Stimulated activated CD4-positive, alpha-beta T cell treated with anti-CD3 and anti-CD28 coated beads, Interleukin-1b, Interleukin-23, amount 100 ng/mL, for 48 hours (primary cell): Measurements from ENCODE around the gene FEM1B.
"Not testable (repeated sequence)": the region's sequence is repeated elsewhere in the genome, so short reads cannot be mapped to it uniquely, and the experiment has no call there.

Source experiments
- DNase-seq: peaks from one replicate; pipeline ENCODE4 v3.0.0-alpha.2; 2020

The FEM1B gene

DNA sequence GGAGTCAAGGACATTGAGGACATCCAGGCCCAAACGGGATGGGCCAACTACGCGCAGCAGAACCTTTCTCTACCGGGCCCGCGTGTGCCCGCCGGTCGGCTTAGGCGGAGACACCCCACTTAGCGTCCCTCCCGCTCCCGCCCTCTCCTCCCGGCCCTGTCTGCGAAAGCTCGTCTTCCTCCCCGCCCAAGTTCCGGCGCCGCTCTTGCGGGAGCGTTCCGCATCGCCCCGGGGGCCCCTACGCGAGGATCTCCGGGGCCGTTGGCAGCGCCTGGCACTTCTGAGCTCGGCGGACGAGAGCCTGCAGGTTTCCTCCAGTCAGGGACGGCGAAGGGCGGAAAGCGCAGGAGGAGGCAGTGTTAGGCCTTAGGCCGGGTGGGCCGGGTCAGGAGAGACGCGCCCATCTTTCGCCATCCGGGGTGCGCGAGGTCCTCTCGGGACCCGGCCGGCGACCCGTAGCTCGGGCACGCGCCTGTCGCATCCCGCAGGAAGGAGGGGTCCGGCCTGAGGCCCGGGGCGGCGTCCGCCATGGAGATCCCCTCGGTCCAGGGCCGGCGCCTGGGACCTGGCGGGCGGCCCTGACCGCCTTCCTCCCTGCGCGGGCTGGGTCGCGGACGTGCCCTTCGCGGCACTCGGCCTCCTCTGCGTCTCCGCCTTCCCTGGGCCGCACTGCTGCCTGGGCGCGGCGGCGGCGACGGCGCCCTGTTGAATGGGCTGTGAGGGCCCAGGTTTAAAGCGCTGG, at the start of gene FEM1B:
Gene FEM1B (plus strand): TSS at position 143 of the 742 bp plus-strand sequence. CDS start 673 bp downstream, outside the sequence.
- DNase-seq: peak; percentile 89

DNA sequence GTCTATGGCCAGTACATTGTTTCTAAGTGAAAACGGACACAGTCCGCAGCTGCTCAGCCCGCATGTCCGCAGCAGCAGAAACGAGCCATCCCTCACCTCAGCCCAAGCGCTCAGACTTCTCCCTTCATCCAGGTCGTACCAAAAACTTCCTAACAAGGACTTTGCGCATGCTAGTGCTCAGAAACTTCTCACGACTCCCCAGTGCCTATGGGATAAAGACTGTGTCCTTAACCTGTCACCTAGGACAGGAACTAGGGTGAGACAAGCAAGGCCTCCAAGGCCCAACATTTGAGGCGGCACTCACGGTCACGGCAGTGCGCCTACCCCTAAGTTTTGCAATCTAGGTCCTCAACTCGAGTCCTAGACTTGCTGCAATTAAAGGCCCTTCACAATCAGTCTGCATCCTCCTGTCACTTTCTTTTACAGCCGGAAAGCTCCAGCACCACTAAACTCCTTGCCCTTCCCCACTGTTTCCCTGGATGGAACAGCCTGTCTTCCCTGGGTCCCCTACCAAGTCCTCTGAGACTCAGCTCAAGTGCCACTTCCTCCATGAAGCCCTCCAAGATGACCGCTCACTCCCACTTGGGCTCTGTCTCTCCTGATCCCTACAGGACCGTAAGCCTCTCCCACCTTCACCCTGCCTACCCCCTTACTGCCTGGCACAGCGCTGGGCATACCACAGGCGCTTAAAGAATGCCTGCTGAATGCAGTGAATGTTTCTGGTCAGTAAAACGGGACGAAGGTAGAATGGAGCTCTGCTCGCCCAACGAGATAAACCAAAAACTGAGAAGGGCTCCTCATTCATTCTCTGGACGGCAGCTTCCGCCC, 49.2 kb upstream of the FEM1B start:
- DNase-seq: no peak

DNA sequence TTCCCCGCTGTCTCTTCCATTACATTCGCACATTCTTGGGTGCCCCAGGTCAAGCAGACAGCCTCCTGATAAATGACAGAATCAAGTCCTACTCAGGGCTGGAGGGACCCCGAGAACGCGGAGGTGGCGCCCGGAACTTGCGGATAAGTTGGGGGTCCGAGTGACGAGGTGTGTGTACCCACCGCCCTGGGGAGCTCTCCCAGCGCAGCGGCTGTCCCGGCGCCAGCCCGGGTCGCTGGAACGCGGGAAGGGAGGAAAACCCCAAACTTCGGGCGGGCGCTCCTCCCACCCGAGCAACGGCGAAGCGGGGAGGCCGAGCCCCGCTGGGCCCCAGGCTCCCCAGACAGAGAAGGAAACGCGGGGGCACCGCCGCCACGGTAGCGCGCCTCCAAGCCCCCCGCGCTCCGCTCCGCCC, 48.6 kb upstream of the FEM1B start:
- DNase-seq: peak; percentile 19

DNA sequence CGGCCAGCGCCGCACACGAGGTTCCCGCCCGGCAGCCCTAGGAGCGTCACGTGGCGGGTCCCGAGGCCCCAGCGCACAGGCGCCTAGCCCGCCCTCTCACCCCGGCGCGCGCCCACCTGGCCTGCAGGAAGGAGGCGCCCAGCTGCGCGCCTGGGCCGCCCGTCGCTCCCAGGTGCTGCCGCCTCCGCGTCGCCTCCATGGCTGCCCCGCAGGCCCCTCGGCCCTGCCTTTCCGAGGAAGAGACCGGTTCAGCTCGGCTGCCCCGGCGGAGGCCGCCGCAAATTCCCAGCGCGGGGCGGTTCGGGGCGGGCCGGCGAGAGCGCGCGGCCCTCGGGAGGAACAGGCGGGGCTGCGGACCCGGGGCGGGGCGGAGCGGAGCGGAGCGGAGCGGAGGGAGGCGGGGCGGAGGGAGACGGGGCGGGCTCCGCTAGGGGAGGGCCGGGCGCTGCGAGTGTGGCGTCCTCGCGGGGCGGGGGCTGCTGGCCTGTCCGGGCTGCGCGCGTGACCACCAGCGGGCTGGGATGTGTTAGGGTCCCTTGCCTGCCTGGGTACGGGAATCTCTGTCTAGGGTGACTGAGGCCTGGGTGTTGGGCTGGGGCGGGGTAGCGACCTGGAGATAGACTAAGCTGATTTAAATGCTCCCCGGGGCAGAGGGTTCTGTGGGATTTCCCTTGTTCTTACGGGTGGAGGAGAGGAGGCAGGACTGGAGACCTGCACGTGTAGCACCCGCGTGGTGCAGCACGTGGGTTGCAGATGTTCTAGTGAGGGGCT, 48.0 kb upstream of the FEM1B start, which contains the start of gene CLN6:
Gene CLN6 (minus strand): TSS at position 343 of the 771 bp plus-strand sequence. CDS start 144 bp downstream, at position 199.
- DNase-seq: peak; percentile 79

DNA sequence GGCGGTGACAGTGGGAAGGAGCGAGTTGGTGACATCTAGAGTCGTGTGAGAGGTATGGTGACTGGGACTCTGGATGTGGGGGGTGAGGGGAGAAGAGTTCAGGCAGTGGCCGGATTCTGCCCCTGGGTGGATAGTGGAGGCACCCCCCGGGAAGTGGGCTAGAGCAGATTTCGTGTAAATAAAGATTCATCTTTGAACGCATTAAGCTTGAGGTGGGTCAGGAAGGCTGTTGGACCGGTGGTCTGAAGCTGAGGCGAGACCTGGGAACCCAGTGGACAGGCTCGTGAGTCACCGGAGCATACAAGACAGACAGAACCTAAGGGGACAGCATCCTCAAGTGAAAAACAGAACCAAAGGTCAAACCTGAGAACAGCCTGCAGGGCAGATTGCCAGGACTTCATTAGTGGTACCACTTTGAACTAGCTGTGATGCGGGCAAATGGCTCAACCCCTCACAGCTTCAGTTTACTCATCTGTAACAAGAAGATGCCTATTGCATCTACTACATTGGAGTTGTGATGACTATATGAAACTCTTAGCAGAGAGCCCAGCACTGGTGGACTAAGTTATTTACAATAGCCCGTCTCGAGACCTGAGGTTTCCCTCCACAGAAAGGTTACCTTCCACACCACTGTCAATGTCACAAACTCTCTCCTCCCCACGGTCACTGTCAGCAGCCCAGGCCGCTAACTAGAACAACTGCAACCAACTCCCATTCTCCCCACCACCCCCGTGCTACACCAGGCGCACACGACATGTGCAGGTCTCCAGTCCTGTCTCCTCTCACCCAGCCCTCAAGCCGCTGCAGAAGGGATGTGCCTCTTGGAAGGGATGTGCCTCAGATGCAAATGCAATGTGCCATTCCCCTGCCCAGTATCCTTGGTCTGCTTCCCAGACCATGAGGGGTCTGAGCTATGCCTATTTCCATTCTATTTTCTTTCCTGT, 47.1 kb upstream of the FEM1B start:
- DNase-seq: peak; percentile 20

DNA sequence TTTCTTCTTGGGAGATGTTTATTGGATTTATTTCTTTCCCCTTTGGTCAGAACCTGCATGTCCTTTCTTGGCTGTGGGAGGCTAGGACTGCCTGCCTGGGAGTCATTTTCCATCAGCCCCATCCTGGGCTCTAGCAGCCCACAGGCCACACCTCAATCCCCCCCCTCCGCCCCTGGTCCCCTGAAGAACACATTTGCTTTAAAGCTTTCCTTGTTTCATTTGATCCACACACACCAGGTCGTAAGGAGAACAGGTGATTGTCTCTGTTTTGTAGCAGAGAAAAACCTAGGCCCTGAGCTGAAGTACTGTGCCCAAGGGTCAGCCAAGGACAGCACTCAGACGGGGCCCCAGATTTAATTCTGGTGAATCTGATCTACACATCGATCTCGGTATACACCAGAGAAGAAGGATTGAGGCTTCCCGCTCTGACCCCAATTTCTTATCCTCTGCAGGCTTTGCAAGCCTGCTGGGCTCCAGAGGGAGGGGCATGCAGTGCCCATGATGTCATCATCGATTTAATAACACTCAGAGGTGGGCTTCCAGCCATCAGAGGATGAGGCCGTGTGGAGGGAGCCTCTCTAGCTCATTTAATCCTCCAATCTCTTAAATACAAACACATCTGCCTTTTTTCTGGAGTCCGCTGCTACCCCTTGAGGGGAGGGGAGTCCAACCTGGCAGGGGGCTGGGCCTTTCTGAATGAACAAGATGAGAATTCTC, 46.3 kb upstream of the FEM1B start:
- DNase-seq: no peak

DNA sequence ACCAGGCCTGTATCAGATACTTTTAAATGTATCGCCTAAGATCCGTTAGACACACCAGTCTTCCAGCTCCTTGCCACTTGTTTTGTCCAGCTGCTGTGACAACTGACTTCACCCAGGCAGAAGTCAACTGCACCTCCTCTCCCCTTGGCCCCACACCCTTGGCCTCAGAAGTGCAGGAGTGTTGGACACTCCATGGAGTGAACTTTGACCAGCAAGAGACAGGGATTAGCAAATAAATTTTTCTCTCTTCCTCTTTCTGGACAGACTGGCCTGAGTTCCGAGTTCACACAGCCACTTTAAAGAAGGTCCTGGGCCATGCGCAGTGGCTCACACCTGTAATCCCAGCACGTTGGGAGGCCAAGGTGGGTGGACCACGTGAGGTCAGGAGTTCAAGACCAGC, 45.1 kb upstream of the FEM1B start:
- no peak for DNase-seq

DNA sequence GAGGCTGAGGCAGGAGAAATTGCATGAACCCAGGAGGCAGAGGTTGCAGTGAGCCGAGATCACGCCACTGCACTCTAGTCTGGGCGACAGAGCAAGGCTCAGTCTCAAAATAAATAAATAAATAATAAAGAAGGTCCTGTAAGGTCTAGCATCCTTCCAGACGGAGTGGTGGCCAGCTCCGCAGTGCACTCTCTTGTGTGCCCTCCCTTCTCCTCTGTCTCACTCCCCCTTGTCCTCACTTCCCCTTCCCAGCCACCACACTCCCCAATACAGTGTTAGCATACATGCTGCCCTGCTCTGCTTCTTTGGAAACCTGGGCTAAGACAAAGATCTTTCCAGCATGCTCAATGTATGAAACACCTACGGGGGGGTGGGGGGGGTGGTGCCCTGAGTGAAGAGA, 44.6 kb upstream of the FEM1B start:
- DNase-seq: no peak

DNA sequence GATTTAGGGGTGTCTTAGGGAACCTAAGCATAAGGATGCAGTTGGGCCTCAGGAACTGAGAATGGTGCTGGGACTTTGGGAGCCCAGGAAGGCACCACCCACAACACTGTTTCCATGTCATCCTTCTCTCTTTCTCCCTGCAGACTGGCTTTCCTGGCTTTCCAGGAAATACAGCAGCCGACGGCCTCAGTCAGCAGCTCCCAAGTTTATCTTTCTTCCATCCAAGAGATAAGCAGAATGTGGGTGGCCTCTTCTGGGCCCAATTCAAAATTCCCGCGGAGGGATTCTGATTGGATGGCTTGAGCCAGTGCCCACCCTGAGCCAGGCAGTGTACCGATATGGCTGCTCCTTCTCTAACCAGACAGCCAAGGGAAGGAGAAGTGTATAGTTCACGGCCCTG, 43.5 kb upstream of the FEM1B start:
- no peak for DNase-seq

DNA sequence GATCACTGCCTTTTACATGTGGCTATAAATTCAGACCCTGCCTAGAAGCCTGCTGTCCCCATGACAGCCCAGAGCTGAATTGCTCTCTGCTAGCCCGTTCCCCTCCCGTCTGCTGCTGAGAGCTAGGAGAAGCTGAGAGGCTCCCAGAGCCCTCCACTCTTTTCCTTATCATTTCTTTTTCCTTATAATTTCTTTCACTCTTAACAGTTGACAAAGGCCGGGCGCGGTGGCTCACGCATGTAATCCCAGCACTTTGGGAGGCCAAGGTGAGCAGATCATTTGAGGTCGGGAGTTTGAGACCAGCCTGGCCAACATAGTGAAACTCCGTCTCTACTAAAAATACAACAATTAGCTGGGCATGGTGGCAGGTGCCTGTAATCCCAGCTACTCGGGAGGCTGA, 43.0 kb upstream of the FEM1B start:
- not testable (repeated sequence) for DNase-seq

DNA sequence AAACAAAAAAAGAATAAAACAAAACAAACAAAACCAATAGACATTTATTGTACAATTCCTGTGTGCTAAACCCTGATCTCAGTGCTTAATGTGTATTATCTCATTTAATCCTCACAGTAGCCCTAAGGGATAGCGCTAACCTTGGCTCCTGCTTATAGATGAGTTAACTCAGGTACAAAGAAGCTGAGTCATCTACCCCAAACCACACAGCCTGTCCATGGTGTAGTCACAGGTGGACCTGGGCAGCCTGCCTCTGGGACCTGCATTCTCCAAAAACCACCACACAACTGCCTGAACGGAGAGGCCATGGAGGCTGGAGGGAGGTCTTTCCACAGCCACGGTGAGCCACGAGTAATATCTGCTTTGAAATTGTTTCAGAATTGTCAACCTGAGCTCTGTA, 42.5 kb upstream of the FEM1B start:
- DNase-seq: no peak

DNA sequence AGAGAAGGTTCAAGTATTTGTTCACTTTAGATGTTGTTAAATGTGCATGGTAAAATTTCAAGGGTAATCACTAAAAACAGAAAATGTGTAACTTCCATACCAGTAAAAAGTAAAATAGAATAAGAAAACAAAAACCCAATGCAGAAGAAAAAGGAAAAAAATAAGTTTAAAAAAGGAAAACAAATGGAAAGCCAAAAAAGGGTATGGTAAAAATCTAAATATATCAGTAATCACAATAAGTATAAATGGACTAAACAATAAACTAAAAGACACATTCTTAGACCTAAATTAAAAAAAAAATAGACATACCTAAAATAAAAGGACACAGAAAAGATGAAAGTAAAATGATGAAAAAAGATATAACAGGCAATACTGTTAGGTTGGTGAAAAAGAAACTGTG, 38.5 kb upstream of the FEM1B start:
- DNase-seq: no peak

DNA sequence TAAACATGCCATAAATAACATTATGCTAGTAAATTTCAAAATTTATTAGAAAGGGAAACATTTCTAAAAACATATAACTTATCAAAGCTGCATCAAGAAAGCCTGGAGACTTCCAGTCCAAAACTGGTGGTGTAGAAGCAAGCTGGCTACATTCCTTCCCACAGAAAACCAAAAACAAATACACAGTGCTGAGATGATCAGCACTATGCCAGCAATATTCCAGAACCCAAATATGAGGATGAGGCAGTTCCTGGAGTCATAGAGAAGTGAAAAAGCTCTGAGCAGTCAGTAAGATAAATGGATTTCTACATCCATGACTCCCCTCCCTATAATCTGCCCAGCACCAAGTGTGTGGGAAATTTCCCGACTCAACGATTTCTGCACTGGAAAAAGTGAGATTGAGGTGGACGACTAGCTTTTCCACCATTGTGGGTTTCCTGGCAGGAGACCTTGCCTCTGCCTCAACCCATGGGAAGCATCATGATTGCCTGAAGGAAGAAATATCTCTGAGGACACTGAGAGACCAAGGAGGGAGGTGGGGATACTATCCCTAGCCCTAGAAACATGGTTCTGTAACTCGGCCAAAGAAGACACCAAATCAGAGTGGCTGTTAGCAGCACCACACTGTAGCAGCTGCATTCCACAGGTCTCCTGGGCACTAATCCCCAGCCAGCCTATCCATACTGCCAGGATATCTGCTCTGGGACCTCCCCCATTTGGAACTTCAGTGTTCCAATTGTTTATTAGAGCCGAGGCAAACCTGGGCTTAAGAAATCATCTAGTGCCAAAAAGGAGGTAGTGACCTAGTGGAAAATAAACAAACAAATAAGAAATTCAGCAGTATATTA, 36.2 kb upstream of the FEM1B start:
- DNase-seq: no peak

DNA sequence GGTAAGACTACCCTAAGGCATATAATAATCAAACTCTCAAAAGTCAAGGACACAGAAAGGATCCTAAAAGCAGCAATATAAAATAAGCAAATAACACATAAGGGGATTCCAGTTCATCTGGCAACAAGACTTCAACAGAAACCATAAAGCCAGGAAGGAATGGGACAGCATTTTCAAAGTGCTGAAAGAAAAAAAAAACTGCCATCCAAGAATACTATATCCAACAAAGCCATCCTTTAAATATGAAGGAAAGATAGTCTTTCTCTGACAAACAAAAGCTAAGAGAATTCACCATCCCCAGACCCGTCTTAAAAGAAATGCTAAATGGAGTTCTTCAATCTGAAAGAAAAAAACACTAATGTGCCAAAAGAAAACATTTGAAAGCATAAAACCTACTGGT, 33.3 kb upstream of the FEM1B start:
- DNase-seq: no peak

DNA sequence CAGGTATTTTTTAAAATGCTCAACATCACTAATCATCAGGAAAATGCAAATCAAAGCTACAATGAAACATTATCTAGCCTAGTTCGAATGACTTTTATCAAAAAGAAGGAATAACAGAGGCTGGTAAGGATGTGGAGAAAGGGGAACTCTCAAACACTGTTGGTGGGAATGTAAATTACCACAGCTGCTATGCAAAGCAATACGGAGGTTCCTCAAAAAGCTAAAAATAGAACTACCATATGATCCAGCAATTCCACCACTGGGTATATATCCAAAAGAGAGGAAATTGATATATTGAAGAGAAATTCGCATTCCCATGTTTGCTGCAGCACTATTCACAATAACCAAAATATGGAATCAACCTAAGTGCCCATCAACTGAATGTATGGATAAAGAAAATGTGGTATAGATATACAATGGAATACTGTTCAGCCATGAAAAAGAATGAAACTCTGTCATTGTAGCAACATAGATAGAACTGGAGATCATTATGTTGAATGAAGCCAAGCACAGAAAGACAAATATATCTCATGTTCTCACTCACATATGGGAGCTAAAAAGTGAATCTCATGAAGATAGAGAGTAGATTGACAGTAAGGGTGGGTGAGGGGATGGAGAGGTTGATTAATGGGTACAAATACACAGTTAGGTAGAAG, 28.4 kb upstream of the FEM1B start:
- DNase-seq: no peak

DNA sequence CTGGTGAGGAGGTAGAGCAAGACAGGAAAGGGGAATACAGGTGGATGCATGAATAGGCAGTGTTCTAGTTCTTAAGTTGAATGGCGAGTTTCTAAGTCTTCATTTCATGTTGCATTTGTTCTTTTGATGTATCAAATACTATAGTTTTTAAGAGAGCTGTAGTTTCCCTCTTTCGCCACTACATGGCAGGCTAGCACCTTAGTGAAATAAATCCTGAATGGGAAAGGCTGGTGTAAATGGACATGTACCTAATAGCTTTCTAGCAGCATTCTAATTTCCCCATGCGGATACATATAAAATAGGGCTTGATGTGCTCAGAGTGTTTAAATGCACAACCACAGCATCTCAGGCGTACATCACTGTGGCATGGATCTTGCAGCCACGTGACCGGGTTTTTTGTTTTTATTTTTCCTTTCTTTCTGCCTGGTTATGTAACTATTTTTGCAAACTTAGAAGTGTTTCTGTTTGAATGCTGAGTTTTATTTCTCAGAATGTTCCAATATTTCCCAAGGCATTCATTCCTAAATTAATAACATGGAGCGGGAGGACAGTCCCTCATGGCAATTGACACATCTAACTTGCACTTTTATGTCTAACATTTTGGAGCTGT, 24.5 kb upstream of the FEM1B start:
- DNase-seq: peak; percentile 21

DNA sequence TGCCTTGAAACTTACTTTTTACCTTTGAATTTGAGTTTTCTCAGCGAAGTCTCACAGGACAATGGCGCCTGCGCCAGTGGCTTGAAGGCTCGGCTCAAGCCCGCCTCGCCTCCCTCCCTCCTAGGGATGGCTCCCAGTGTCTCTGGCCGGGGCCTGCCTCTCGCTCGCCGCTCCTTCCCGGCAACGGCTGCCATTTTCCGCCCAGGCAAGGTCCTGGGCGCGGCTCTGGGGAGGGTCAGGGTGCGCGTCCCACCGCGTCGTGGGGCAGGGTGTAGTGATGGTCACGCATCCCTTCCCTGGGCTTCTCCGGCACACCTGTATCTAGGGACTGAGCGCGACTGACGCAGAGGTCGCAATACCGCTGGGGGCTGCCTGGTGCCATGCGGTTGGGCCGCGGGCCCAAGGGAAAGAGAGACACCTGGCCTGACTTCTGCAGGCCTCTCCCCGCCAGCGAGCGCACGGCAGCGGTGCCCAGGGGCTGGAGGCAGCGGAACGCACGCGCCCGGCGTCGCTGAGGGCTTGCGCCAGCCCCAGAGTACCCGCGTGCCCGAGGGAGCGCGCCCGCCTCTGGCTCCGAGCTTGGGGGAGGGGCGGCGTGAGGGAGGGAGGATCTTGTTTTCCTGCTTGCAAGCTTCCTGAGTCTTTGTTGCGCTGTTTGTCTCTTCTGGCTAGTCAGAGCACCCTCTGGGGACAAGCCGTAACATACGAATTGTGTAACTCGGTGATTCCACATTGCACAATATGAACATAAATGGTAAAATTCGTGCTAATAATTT, 20.7 kb upstream of the FEM1B start:
- peak; percentile 62 for DNase-seq

DNA sequence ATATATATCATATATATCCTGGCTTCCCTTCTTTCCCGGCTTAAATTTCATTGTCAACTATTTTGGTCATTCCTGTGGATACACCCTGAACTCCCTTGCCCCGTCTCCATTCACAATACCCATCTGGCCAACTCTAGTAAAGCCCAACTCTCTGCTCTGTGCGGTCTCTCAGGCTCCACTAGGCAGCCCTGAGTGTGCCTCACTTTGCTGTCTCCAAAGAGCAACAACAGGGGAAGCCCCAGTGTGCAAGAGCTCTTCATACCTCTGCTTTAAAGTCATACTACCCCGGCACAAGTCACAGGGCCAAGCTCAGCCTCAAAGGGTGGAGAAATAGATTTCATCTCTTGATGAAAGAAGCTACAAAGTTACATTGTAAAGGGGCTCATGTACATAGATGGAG, 18.9 kb upstream of the FEM1B start:
- DNase-seq: peak; percentile 36

DNA sequence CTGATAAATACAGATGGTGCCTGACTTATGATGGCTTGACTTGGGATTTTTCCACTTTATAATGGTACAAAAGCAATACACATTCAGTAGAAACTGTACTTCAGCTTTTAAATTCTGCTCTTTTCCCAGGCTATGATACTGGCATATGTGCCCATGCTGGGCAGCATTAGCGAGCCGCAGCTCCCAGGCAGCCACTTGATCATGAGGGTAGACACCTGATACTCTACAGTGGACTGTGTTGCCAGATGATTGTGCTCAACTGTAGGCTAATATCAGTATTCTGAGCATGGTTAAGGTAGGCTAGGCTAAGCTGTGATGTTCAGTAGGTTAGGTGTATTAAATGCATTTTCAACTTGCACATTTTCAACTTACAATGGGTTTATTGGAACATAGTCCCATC, 17.7 kb upstream of the FEM1B start:
- no peak for DNase-seq
